Measurements from ENCODE around the gene HOXC12.

HOXC12 gene

GRCh38 chr12:53995002-53995377, 40.3 kb downstream of the HOXC12 start:
- no peak overlapping the region for H3K4me3 ChIP-seq (ENCODE audit: low read depth, low read length)
- in situ Hi-C loops (cut with HindIII; ENCODE audit: low sequenced_read_pairs), result no loop called here
- no peak for DNase-seq (ENCODE audit: low read depth, low spot score)
- TF ChIP-seq, protein P1, sequence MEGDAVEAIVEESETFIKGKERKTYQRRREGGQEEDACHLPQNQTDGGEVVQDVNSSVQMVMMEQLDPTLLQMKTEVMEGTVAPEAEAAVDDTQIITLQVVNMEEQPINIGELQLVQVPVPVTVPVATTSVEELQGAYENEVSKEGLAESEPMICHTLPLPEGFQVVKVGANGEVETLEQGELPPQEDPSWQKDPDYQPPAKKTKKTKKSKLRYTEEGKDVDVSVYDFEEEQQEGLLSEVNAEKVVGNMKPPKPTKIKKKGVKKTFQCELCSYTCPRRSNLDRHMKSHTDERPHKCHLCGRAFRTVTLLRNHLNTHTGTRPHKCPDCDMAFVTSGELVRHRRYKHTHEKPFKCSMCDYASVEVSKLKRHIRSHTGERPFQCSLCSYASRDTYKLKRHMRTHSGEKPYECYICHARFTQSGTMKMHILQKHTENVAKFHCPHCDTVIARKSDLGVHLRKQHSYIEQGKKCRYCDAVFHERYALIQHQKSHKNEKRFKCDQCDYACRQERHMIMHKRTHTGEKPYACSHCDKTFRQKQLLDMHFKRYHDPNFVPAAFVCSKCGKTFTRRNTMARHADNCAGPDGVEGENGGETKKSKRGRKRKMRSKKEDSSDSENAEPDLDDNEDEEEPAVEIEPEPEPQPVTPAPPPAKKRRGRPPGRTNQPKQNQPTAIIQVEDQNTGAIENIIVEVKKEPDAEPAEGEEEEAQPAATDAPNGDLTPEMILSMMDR (IDR thresholded peaks at IDR 0.05; ENCODE audit: low read depth, low read length), result no peak

GRCh38 chr12:53995378-53996239, 40.9 kb downstream of the HOXC12 start:
- no peak for DNase-seq (ENCODE audit: low read depth, low spot score)
- TF ChIP-seq, protein P1 (IDR thresholded peaks at IDR 0.05; ENCODE audit: low read depth, low read length), result no peak
- in situ Hi-C loops (cut with HindIII; ENCODE audit: low sequenced_read_pairs), result no loop called here
- peak overlapping the region; percentile 29 for H3K4me3 ChIP-seq (ENCODE audit: low read depth, low read length)

DNA sequence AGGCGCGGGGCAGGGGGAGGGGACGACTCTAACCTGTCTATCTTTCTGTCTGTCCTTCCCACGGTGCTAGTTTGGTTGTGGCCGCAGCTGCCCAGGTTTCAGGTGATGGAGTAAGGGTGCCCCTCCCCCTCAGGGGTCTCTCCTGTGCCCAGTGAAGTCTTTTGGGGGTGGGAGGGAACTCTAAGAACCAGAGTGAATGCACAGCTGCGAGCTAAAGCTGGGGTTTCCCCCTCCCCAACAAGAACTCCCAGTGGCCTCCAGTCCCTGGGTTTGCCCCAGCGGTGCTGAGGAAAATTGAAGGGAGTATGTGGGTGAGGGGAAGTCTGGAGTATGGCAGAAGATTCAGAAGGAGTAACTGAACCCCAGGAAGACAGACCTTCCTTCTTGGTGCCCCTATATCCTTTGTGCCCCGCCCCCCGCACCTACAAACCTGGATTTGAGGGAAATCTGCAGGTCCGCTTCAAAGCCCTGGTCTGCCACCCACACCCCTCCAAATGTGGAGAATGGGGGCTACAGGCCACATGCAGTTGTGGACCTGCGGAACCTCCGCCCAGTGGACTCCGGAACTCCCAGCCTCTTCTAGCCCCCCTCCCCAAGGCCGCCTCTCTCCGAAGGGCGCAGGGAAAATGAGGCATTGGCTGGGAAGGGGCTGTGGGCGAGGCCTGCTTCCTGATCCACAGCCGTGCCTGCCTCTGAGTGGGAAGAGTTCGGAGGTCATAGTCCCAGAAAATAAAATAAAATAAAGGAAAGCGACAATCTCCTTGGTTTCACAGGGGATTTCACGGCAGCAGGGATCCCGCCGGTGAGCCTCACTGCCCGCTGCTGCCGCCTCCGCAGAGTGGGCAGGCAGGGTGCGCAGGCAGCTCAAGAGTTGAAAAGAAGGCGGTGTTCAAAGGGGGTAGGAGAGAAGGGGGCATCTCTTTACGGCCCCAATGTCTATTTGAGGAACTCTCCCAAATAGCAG, 41.8 kb downstream of the HOXC12 start:
- peak overlapping the region; percentile 29 for H3K4me3 ChIP-seq (ENCODE audit: low read depth, low read length)
- in situ Hi-C loops (cut with HindIII; ENCODE audit: low sequenced_read_pairs), result no loop called here
- TF ChIP-seq, protein P1 (IDR thresholded peaks at IDR 0.05; ENCODE audit: low read depth, low read length), result no peak
- no peak for DNase-seq (ENCODE audit: low read depth, low spot score)

GRCh38 chr12:53997204-53998109, 42.8 kb downstream of the HOXC12 start:
- no peak for DNase-seq (ENCODE audit: low read depth, low spot score)
- no peak overlapping the region for H3K4me3 ChIP-seq (ENCODE audit: low read depth, low read length)
- TF ChIP-seq, protein P1 (IDR thresholded peaks at IDR 0.05; ENCODE audit: low read depth, low read length), result no peak
- in situ Hi-C loops (cut with HindIII; ENCODE audit: low sequenced_read_pairs), result no loop called here

DNA sequence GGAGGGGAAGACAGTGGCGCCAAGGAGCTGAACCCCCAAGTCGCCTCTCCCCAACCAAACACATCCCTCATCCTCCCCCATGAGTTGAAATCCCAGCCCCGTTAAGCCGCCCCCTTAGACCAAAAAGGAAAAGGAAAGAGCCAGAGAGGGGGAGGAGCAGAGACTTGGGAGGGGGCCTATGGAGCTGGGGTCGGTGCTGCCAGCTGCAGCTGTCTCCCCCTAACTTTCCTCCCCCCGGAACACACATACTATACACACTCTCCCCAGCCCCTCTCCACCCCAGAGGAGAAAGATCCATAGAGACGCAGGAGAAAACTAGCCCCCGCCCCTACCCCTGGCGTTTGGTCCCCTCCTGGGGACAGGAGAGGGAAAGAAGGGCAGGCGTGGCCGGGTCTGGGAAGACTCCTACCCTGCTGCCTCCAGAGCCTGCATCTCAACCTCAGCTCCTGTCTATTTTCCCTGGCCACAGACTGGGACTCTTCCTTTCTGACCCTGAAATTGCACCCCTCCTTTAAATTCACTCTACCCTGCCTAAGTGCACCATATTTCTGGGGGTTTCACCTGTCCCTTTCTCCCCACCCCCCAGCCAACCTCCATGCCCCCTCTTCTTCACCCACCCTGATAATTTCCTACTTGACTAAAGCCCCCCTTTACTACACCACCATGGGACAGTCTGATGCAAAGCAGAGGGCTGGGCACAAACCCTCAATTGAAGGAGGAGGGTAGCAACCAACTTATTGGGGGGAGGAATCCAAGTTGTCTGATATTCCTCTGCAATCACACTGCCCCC, 43.6 kb downstream of the HOXC12 start:
- no peak for DNase-seq (ENCODE audit: low read depth, low spot score)
- H3K4me3 ChIP-seq (ENCODE audit: low read depth, low read length), result no peak overlapping the region
- in situ Hi-C loops (cut with HindIII; ENCODE audit: low sequenced_read_pairs), result no loop called here
- TF ChIP-seq, protein P1 (IDR thresholded peaks at IDR 0.05; ENCODE audit: low read depth, low read length), result no peak
